Body of pancreas (tissue), 4 donors: ENCODE results near the gene EDNRA. TPM values are rescaled to one million over a fixed set of nuclear protein-coding genes. Genes with fewer than 3 reads are reported as not detected.

ENCODE experiments used
- ATAC-seq: fragments of 150-250 bp; one replicate; pipeline ENCODE4 v1.9.1; 2016
- DNase-seq, 4 donors: peaks; one replicate each; pipeline ENCODE4 v3.0.0-alpha.2; 2019
- H3K27ac ChIP-seq, 4 donors: fragments of 200-600 bp; sonication (generic); 1 replicate in 3 of 4; 2 replicates in 1 of 4; pipeline versions ENCODE4 v1.5.1 to v1.6.1; 2016 to 2019; ENCODE audit warnings: mild to moderate bottlenecking in 1 of 4, mixed read lengths in 1 of 4, moderate library complexity in 1 of 4
- H3K27me3 ChIP-seq, 2 donors: fragments of 200-600 bp; sonication (generic); one replicate each; pipeline ENCODE4 v1.6.0; 2016; ENCODE audit warnings: mild to moderate bottlenecking in 1 of 2
- H3K36me3 ChIP-seq, 2 donors: fragments of 200-600 bp; sonication (generic); replicated peaks in 1 of 2; 2 replicates each; pipeline ENCODE4 v1.5.1; 2016; ENCODE audit warnings: low read depth in 2 of 2; ENCODE audit not compliant: insufficient read depth in 1 of 2
- H3K4me1 ChIP-seq: fragments of 200-600 bp; sonication (generic); one replicate; pipeline ENCODE4 v1.6.0; 2016
- H3K4me3 ChIP-seq, 2 donors: fragments of 200-600 bp; sonication (generic); 1 replicate in 1 of 2; 2 replicates in 1 of 2; pipeline ENCODE4 v1.5.1; 2016 to 2019
- H3K9me3 ChIP-seq, 3 donors: fragments of 200-600 bp; sonication (generic); 1 replicate in 2 of 3; 2 replicates in 1 of 3; pipeline ENCODE4 v1.5.1; 2016
- POLR2A ChIP-seq, 3 donors: fragments of 450-650 bp; IDR thresholded peaks; one replicate each; pipeline ENCODE4 v1.6.1; 2016; ENCODE audit warnings: antibody characterized with exemption in 3 of 3, mild to moderate bottlenecking in 2 of 3
- WGBS, 2 donors: methylation state at CpG; one replicate each; pipeline ENCODE4 v1.1.5; 2017; 5-methylcytosine and 5-hydroxymethylcytosine counted together
- intact Hi-C: fragments of 100-400 bp; cut with DNase I; formaldehyde crosslinking; loops from one replicate; pipeline ENCODE4 v1.15.1; 2023
- total RNA-seq, 2 donors: library from RNA; depleted of rRNA; stranded (reverse); fragments of >200 nt; gene quantifications; one replicate each; pipeline ENCODE4 v1.1.0, GENCODE V29; 2016
- TF ChIP-seq, protein P1 (sequence below), 7 experiments: fragments of 450-650 bp in 4 of 7; fragments of 200-600 bp in 3 of 7; sonication (generic) in 3 of 7; IDR thresholded peaks; one replicate each; pipeline ENCODE4 v1.5.1; 2016 to 2019; ENCODE audit warnings: antibody characterized with exemption in 7 of 7

The EDNRA gene
- total RNA-seq, 2 donors from 2014 or later, result 1.3 TPM

DNA sequence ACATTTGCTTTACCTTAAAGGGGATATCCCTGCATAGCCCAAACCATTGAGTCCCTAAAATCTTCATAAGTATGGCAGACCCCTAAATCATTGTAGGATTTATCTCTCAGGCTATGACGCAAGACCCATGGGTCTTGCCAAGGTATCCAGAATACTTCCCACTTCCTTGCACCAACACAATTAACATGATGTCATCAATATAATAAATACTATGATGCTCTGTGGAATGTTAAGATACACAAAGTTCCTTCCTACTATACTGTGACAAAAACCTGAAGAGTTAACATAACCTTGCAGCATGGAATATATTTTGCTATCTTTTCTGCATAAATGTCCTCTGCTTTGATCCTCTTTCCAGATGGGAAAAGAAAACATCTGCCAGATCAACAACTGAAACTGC is 86.4 kb downstream of the EDNRA start:
- no peaks in the 10 kb centered on the region for H3K9me3 ChIP-seq
- no peak overlapping the region for H3K27ac ChIP-seq
- no peak overlapping the region for H3K4me3 ChIP-seq
- H3K4me1 ChIP-seq, result no peaks in the 10 kb centered on the region
- 79 to 80% methylated on average over 1 of the region's 1 CpG for WGBS, 2 donors
- DNase-seq (no peak), ATAC-seq (no peak)
- intact Hi-C loops, result no loop called here
- H3K36me3 ChIP-seq, result no peaks in the 10 kb centered on the region
- H3K27me3 ChIP-seq, result no peaks in the 10 kb centered on the region
- no peak for TF ChIP-seq POLR2A (IDR thresholded peaks at IDR 0.05)
- TF ChIP-seq, protein P1, sequence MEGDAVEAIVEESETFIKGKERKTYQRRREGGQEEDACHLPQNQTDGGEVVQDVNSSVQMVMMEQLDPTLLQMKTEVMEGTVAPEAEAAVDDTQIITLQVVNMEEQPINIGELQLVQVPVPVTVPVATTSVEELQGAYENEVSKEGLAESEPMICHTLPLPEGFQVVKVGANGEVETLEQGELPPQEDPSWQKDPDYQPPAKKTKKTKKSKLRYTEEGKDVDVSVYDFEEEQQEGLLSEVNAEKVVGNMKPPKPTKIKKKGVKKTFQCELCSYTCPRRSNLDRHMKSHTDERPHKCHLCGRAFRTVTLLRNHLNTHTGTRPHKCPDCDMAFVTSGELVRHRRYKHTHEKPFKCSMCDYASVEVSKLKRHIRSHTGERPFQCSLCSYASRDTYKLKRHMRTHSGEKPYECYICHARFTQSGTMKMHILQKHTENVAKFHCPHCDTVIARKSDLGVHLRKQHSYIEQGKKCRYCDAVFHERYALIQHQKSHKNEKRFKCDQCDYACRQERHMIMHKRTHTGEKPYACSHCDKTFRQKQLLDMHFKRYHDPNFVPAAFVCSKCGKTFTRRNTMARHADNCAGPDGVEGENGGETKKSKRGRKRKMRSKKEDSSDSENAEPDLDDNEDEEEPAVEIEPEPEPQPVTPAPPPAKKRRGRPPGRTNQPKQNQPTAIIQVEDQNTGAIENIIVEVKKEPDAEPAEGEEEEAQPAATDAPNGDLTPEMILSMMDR (IDR thresholded peaks at IDR 0.05), result no peak

DNA sequence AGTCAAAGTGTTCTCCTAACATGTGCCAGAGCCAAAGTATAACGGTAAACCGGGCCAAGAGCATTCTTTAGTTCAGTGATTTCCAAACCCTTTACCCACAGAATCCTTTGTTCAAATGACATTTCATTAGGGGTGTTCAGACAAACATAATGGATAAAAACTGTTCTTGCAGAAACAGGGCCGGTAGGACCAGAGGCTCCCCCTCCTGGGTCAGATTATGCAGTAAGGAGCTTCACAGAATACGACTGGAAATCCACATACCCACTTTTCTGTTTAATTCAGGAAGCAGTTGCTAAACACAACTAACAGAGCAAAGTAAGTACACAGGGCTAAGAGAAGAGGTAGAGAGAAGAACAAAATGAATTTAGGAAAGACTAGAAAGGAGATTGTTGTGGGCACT is 89.7 kb downstream of the EDNRA start:
- 48 to 56% methylated on average over 4 of the region's 4 CpGs for WGBS, 2 donors
- H3K36me3 ChIP-seq, result no peaks in the 10 kb centered on the region
- ATAC-seq (no peak), DNase-seq (no peak)
- no peaks in the 10 kb centered on the region for H3K9me3 ChIP-seq
- H3K27ac ChIP-seq, result no peak overlapping the region
- H3K27me3 ChIP-seq, result no peaks in the 10 kb centered on the region
- TF ChIP-seq, protein P1 (IDR thresholded peaks at IDR 0.05), result no peak
- TF ChIP-seq POLR2A (IDR thresholded peaks at IDR 0.05), result no peak
- no peaks in the 10 kb centered on the region for H3K4me1 ChIP-seq
- intact Hi-C loops, result no loop called here
- H3K4me3 ChIP-seq, result no peak overlapping the region

- H3K4me1 ChIP-seq, result no peaks in the 10 kb centered on the region
- intact Hi-C loops, result no loop called here
- no peak overlapping the region for H3K27ac ChIP-seq
- DNase-seq (no peak), ATAC-seq (no peak)
- H3K27me3 ChIP-seq, result no peaks in the 10 kb centered on the region
- no peaks in the 10 kb centered on the region for H3K9me3 ChIP-seq
- TF ChIP-seq, protein P1 (IDR thresholded peaks at IDR 0.05), result no peak
- TF ChIP-seq POLR2A (IDR thresholded peaks at IDR 0.05), result no peak
- WGBS, 2 donors, result 55 to 56% methylated on average over 5 of the region's 5 CpGs
- no peak overlapping the region for H3K4me3 ChIP-seq
- no peaks in the 10 kb centered on the region for H3K36me3 ChIP-seq
These were observed 90.3 kb downstream of the EDNRA start for GRCh38 chr4:147571036-147571770.

DNA sequence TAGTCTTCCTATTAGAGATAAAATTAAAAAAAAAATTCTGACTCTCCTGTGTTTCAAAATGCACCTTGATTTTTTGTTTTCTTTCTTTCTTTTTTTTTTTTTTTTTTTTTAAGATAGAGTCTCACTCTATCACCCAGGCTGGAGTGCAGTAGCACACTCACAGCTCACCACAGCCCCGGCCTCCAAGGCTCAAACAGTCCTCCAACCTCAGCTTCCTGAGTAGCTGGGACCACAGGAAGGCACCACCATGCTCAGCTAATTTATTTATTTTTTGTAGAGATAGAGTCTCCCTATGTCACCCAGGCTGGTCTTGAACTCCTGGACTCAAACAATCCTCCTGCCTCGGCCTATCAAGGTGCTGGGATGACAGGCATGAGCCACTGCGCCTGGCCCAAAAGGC is 95.2 kb downstream of the EDNRA start:
- Histone ChIP-seq H3K27me3 (no peaks in the 10 kb centered on the region), H3K27ac (no peak overlapping the region), H3K4me3 (no peak overlapping the region), H3K36me3 (no peaks in the 10 kb centered on the region), H3K4me1 (no peaks in the 10 kb centered on the region), H3K9me3 (no peaks in the 10 kb centered on the region)
- 88 to 91% methylated on average over 3 of the region's 3 CpGs for WGBS, 2 donors
- TF ChIP-seq POLR2A (IDR thresholded peaks at IDR 0.05), result no peak
- TF ChIP-seq, protein P1 (IDR thresholded peaks at IDR 0.05), result no peak
- no peak for ATAC-seq
- intact Hi-C loops, result no loop called here
- no peak for DNase-seq

DNA sequence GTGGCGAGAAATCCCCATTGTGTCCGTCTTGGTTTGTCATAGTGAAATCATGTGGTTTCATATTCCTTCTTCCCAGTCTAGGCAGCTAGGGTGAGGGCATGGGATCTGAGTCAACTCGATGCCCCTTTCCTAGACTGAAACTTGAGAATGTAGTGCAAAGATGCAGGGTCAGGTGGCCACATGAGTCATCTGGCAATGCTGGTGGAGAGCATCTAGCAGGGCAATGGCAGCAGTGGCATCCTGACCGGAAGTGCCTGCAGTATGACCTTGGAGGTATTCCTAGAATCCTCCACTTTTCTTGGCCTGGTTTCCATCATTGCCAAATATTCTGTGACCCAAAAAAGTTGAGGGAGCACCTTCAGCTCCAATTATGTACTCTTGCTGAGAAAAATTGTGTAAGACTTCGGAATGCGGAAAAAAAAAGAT is 97.2 kb downstream of the EDNRA start:
- WGBS, 2 donors, result 76 to 77% methylated on average over 6 of the region's 6 CpGs
- intact Hi-C loops, result no loop called here
- H3K9me3 ChIP-seq, result no peaks in the 10 kb centered on the region
- no peaks in the 10 kb centered on the region for H3K4me1 ChIP-seq
- no peaks in the 10 kb centered on the region for H3K36me3 ChIP-seq
- ATAC-seq (no peak), DNase-seq (no peak)
- H3K27me3 ChIP-seq, result no peaks in the 10 kb centered on the region
- no peak for TF ChIP-seq POLR2A (IDR thresholded peaks at IDR 0.05)
- TF ChIP-seq, protein P1 (IDR thresholded peaks at IDR 0.05), result no peak
- H3K4me3 ChIP-seq, result no peak overlapping the region
- H3K27ac ChIP-seq, result no peak overlapping the region
